Neural cell (in vitro differentiated cells): ENCODE measurements around the gene MTHFD1L. TPM values are rescaled to one million over a fixed set of nuclear protein-coding genes. Genes with fewer than 3 reads are reported as not detected.

ENCODE experiments used
- H2AFZ ChIP-seq: fragments of 200-600, 300-800 bp; sonication (generic), shearing (Covaris generic); 2 replicates; pipeline ENCODE4 v1.6.0; 2014; ENCODE audit warnings: low read depth, mild to moderate bottlenecking, antibody characterized with exemption, low read length, moderate library complexity
- H3F3A ChIP-seq: fragments of 200-600 bp; shearing (Covaris generic); 2 replicates; pipeline ENCODE4 v1.6.1; 2016; ENCODE audit warnings: mild to moderate bottlenecking, moderate library complexity, mixed read lengths, antibody characterized with exemption, low read length; ENCODE audit not compliant: insufficient read depth, poor library complexity, severe bottlenecking
- H3K27ac ChIP-seq: fragments of 200-600, 300-800 bp; sonication (generic), shearing (Covaris generic); 2 replicates; pipeline ENCODE4 v1.5.1; 2014; ENCODE audit warnings: mild to moderate bottlenecking, low read length, moderate library complexity
- H3K27me3 ChIP-seq: fragments of 300-800, 200-600 bp; sonication (generic), shearing (Covaris generic); 2 replicates; pipeline ENCODE4 v1.6.0; 2014; ENCODE audit warnings: mild to moderate bottlenecking, low read depth, low read length, moderate library complexity; ENCODE audit not compliant: insufficient read depth
- H3K36me3 ChIP-seq: fragments of 300-800, 200-600 bp; sonication (generic), shearing (Covaris generic); 2 replicates; pipeline ENCODE4 v1.5.1; 2014; ENCODE audit warnings: mild to moderate bottlenecking, antibody characterized with exemption, low read length, moderate library complexity; ENCODE audit not compliant: insufficient read depth
- H3K4me2 ChIP-seq: fragments of 300-800, 200-600 bp; sonication (generic), shearing (Covaris generic); 2 replicates; pipeline ENCODE4 v1.6.0; 2014; ENCODE audit warnings: mild to moderate bottlenecking, low read length
- H3K4me3 ChIP-seq: fragments of 300-800, 200-600 bp; sonication (generic), shearing (Covaris generic); 2 replicates; pipeline ENCODE4 v1.5.1; 2014; ENCODE audit warnings: mild to moderate bottlenecking, low read length, moderate library complexity
- H3K79me2 ChIP-seq: fragments of 200-600 bp; shearing (Covaris generic); replicated peaks from 2 replicates; pipeline ENCODE4 v1.6.0; 2014; ENCODE audit warnings: mild to moderate bottlenecking, low read length, moderate library complexity; ENCODE audit not compliant: insufficient read depth
- H3K9ac ChIP-seq: fragments of 300-800, 200-600 bp; sonication (generic), shearing (Covaris generic); 2 replicates; pipeline ENCODE4 v1.6.1; 2016; ENCODE audit warnings: mild to moderate bottlenecking, low read length, mixed read lengths
- H3K9me2 ChIP-seq: fragments of 200-600 bp; shearing (Covaris generic); 2 replicates; pipeline ENCODE4 v1.6.1; 2016; ENCODE audit warnings: mild to moderate bottlenecking, low read length, mixed read lengths; ENCODE audit not compliant: insufficient read depth
- H3K9me3 ChIP-seq: fragments of 200-600, 300-800 bp; sonication (generic), shearing (Covaris generic); 2 replicates; pipeline ENCODE4 v1.6.1; 2016; ENCODE audit warnings: mild to moderate bottlenecking, mixed run types, low read length, moderate library complexity, mixed read lengths
- H4K20me1 ChIP-seq: fragments of 200-600 bp; shearing (Covaris generic); 2 replicates; pipeline ENCODE4 v1.6.1; 2016; ENCODE audit warnings: mild to moderate bottlenecking, mixed run types; ENCODE audit not compliant: insufficient read depth
- EP300 ChIP-seq: fragments of 450-650 bp; conservative IDR thresholded peaks from 2 replicates; pipeline ENCODE4 v1.6.1; 2014; ENCODE audit warnings: antibody characterized with exemption, mild to moderate bottlenecking, moderate library complexity; ENCODE audit not compliant: poor library complexity, severe bottlenecking
- EZH2 ChIP-seq: fragments of 200-600, 300-800 bp; shearing (Covaris generic), sonication (generic); IDR thresholded peaks from 2 replicates; pipeline ENCODE4 v1.6.1; 2014; ENCODE audit warnings: antibody characterized with exemption, low read length, borderline replicate concordance, mild to moderate bottlenecking; ENCODE audit not compliant: insufficient read depth, poor library complexity, severe bottlenecking
- MXI1 ChIP-seq: fragments of 450-650 bp; conservative IDR thresholded peaks from 2 replicates; pipeline ENCODE4 v1.6.1; 2014; ENCODE audit warnings: antibody characterized with exemption, mild to moderate bottlenecking; ENCODE audit not compliant: poor library complexity, severe bottlenecking
- POLR2AphosphoS5 ChIP-seq: IDR thresholded peaks from 2 replicates; pipeline ENCODE4 v1.6.1; 2012
- RAD21 ChIP-seq: fragments of 450-650 bp; conservative IDR thresholded peaks from 2 replicates; pipeline ENCODE4 v1.6.1; 2014; ENCODE audit warnings: antibody characterized with exemption, mild to moderate bottlenecking, moderate library complexity
- SMC3 ChIP-seq: fragments of 450-650 bp; conservative IDR thresholded peaks from 2 replicates; pipeline ENCODE4 v1.6.1; 2014; ENCODE audit warnings: antibody characterized with exemption, mild to moderate bottlenecking, moderate library complexity; ENCODE audit not compliant: poor library complexity
- TAF1 ChIP-seq: IDR thresholded peaks from 2 replicates; pipeline ENCODE4 v1.6.1; 2012; ENCODE audit warnings: low read depth
- polyA plus RNA-seq: library from polyadenylated mRNA; depleted of rRNA; stranded (reverse); fragments of >200 nt; gene quantifications from 2 replicates; pipeline ENCODE4 v1.2.3, GENCODE V29; 2014
- TF ChIP-seq, protein P1 (sequence below): IDR thresholded peaks from 2 replicates; pipeline ENCODE4 v1.6.1; 2012; ENCODE audit warnings: borderline replicate concordance
- TF ChIP-seq, protein P2 (sequence below): fragments of 450-650 bp; IDR thresholded peaks from 2 replicates; pipeline ENCODE4 v1.5.1; 2014; ENCODE audit warnings: antibody characterized with exemption, mild to moderate bottlenecking, moderate library complexity; ENCODE audit not compliant: poor library complexity, severe bottlenecking

The MTHFD1L gene
- polyA plus RNA-seq, 1 donor from 2014 or later: 6.3 TPM

DNA sequence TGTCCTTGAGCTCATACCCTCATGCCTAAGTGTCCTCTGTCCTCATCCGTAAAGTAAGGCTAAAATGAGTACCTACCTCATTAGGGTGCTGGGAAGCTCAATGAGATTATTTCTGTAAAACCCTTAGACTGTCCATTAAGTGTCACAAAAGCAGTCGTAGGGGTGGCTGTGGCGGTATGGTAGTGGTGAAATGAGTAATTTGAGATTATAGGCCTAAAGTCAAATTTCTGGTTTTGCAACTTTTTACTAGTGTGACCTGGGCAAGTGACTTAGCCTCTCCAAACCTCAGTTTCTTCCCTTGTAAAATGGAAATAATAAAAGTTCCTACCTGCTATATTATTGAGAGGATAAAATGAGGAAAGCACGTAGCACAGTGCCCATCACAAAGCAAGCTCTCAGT lies 226.1 kb downstream of the MTHFD1L start:
- H3K4me3 ChIP-seq: no peak overlapping the region
- no peaks in the 10 kb centered on the region for H3K36me3 ChIP-seq
- H3K9ac ChIP-seq: no peak overlapping the region
- no peak overlapping the region for H2AFZ ChIP-seq
- no peak overlapping the region for H3K27ac ChIP-seq
- TF ChIP-seq, protein P1, sequence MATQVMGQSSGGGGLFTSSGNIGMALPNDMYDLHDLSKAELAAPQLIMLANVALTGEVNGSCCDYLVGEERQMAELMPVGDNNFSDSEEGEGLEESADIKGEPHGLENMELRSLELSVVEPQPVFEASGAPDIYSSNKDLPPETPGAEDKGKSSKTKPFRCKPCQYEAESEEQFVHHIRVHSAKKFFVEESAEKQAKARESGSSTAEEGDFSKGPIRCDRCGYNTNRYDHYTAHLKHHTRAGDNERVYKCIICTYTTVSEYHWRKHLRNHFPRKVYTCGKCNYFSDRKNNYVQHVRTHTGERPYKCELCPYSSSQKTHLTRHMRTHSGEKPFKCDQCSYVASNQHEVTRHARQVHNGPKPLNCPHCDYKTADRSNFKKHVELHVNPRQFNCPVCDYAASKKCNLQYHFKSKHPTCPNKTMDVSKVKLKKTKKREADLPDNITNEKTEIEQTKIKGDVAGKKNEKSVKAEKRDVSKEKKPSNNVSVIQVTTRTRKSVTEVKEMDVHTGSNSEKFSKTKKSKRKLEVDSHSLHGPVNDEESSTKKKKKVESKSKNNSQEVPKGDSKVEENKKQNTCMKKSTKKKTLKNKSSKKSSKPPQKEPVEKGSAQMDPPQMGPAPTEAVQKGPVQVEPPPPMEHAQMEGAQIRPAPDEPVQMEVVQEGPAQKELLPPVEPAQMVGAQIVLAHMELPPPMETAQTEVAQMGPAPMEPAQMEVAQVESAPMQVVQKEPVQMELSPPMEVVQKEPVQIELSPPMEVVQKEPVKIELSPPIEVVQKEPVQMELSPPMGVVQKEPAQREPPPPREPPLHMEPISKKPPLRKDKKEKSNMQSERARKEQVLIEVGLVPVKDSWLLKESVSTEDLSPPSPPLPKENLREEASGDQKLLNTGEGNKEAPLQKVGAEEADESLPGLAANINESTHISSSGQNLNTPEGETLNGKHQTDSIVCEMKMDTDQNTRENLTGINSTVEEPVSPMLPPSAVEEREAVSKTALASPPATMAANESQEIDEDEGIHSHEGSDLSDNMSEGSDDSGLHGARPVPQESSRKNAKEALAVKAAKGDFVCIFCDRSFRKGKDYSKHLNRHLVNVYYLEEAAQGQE: no peak
- TF ChIP-seq EP300: no peak
- TF ChIP-seq TAF1: no peak
- H3K9me3 ChIP-seq: no peaks in the 10 kb centered on the region
- no peaks in the 10 kb centered on the region for H3F3A ChIP-seq
- no peaks in the 10 kb centered on the region for H4K20me1 ChIP-seq
- no peaks in the 10 kb centered on the region for H3K27me3 ChIP-seq
- no peaks in the 10 kb centered on the region for H3K9me2 ChIP-seq
- no peaks in the 10 kb centered on the region for H3K79me2 ChIP-seq
- H3K4me2 ChIP-seq: no peak overlapping the region

DNA sequence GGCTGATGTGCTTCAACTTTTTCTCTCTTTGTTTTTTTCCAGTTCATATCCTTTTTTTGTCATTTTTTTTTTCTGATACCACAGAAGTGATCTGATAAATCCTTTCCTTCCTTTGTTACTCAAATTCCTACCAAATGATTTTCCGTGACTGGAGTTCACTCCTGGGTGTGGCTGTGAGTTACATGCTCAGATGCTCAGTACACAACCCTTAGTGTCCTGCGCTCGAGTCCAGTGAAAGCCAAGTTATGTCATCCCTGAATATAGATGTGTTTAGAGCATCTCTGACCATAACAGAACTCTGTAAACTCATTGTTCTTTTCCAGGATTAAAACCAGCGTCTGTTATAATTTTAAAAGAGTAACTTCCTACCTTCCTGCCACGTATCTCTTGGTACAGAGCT lies 227.1 kb downstream of the MTHFD1L start:
- Histone ChIP-seq H3K9ac (no peak overlapping the region), H3K27me3 (no peaks in the 10 kb centered on the region), H3F3A (no peaks in the 10 kb centered on the region), H3K27ac (no peak overlapping the region), H3K36me3 (no peaks in the 10 kb centered on the region), H2AFZ (no peak overlapping the region), H3K79me2 (no peaks in the 10 kb centered on the region), H3K4me2 (no peak overlapping the region), H3K9me3 (no peaks in the 10 kb centered on the region), H3K9me2 (no peaks in the 10 kb centered on the region), H3K4me3 (no peak overlapping the region), H4K20me1 (no peaks in the 10 kb centered on the region)
- TF ChIP-seq, protein P1: no peak
- no peak for TF ChIP-seq EP300
- TF ChIP-seq EZH2: no peak
- no peak for TF ChIP-seq TAF1
- TF ChIP-seq RAD21: no peak
- TF ChIP-seq POLR2AphosphoS5: no peak
- TF ChIP-seq SMC3: no peak
- TF ChIP-seq MXI1: no peak
- TF ChIP-seq, protein P2, sequence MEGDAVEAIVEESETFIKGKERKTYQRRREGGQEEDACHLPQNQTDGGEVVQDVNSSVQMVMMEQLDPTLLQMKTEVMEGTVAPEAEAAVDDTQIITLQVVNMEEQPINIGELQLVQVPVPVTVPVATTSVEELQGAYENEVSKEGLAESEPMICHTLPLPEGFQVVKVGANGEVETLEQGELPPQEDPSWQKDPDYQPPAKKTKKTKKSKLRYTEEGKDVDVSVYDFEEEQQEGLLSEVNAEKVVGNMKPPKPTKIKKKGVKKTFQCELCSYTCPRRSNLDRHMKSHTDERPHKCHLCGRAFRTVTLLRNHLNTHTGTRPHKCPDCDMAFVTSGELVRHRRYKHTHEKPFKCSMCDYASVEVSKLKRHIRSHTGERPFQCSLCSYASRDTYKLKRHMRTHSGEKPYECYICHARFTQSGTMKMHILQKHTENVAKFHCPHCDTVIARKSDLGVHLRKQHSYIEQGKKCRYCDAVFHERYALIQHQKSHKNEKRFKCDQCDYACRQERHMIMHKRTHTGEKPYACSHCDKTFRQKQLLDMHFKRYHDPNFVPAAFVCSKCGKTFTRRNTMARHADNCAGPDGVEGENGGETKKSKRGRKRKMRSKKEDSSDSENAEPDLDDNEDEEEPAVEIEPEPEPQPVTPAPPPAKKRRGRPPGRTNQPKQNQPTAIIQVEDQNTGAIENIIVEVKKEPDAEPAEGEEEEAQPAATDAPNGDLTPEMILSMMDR: no peak
